GM18951 (cell line): ENCODE results near the gene TASL.
"Not testable (repeated sequence)": the region's sequence is repeated elsewhere in the genome, so short reads cannot be mapped to it uniquely, and the experiment has no call there.

Experiments used
- POLR2A ChIP-seq: IDR thresholded peaks from 4 replicates; pipeline ENCODE4 v1.6.1; 2011; ENCODE audit warnings: mild to moderate bottlenecking; ENCODE audit not compliant: insufficient read length, insufficient read depth; ENCODE audit errors: extremely low read depth
- in situ Hi-C: fragments of 300-500 bp; cut with MboI; formaldehyde crosslinking; loops from one replicate; pipeline ENCODE4 v1.12.0; 2022; ENCODE audit warnings: low sequenced_read_pairs, mixed read lengths, inconsistent platforms; ENCODE audit not compliant: unreplicated experiment

Gene TASL

DNA sequence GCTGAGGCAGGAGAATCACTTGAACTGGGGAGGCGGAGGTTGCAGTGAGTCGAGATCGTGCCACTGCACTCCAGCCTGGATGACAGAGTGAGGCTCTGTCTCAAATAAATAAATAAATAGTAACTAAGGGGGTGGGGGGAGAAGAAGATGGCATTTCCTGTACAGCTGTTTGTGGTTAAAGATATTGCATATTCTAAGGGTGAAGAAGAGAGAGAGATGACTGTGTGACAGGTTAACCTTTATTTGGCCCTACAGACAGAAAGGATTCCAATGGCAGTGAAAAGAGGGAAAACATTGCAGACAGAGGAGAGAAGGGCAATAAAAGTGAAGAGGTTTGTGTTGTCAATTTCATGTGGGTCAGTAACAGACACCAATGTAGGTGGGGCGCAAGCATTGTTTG lies 9.4 kb downstream of the TASL start:
- in situ Hi-C loops = no loop called here

DNA sequence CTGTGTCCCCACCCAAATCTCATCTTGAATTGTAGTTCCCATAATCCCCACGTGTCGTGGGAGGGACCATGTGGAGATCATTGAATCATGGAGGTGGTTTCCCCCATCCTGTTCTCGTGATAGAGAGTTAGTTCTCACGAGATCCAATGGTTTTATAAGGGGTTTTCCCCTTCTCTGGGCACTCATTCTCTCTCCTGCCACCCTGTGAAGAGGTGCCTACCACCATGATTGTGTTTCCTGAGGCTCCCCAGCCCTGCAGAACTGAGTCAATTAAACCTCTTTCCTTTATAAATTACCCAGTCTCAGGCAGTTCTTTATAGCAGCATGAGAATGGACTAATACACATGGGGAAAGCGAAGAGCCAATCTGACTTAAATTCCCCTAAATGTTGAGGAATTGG lies 14.5 kb downstream of the TASL start:
- in situ Hi-C loops = not testable (repeated sequence)

More for the DNA sequence above, 9.4 kb downstream of the TASL start:
- TF ChIP-seq POLR2A = no peak

- in situ Hi-C loops = no loop called here
- no peak for TF ChIP-seq POLR2A
Measured at GRCh38 chrX:30561191-30561590, 16.4 kb downstream of the TASL start.

GRCh38 chrX:30538271-30538670 lies 39.3 kb downstream of the TASL start:
- no peak for TF ChIP-seq POLR2A

GRCh38 chrX:30533835-30534234 lies 43.7 kb downstream of the TASL start:
- TF ChIP-seq POLR2A = no peak
- in situ Hi-C loops = no loop called here

More at GRCh38 chrX:30538271-30538670, 39.3 kb downstream of the TASL start:
- in situ Hi-C loops = no loop called here

- TF ChIP-seq POLR2A = no peak
- in situ Hi-C loops = no loop called here
Measured at GRCh38 chrX:30533266-30533665, 44.3 kb downstream of the TASL start.

GRCh38 chrX:30530606-30531005 lies 47.0 kb downstream of the TASL start:
- no peak for TF ChIP-seq POLR2A

DNA sequence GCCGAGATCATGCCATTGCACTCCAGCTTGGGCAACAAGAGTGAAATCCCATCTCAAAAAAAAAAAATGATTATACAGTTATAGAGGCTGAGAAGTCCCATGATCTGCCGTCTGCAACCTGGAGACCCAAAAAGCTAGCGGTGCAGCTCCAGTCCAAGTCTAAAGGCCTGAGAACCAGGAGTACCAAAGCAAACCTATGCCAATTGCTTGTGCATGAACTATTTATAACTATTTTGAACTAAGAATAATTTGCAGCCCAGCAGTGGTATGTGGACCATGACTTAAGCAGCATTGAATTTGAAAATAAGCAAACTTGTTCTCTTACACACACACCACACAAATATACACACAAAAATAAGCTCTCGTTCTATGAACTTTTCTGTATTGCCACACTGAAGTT lies 51.8 kb downstream of the TASL start:
- in situ Hi-C loops = no loop called here
- TF ChIP-seq POLR2A = no peak

More at GRCh38 chrX:30530606-30531005, 47.0 kb downstream of the TASL start:
- in situ Hi-C loops = no loop called here

- in situ Hi-C loops = loop anchor here (25.0 kb wide), 1 partner anchor 384 kb away; no protein-coding TSS in a partner anchor
- TF ChIP-seq POLR2A = no peak
Measured at GRCh38 chrX:30521440-30522182, 56.0 kb downstream of the TASL start.

DNA sequence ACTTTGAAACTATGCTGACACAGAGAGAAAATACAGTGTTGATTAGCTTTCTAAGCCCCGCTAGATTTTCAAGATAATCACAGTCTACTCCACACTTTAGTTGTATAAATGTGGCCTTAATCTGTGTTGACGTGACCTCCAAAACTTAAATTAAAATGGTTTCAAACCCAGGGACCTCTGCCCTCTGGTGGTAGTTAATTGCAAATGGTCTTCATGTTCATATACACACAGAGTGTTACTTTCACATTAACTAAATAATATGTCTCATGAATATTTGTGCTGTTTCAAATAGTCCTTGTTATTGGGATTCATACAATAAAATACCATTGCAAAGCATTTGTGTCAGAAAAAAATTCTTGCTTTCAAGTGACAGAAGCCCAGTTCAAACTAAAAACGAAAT lies 64.3 kb downstream of the TASL start:
- in situ Hi-C loops = loop anchor here (25.0 kb wide), 1 partner anchor 376 kb away; no protein-coding TSS in a partner anchor
- no peak for TF ChIP-seq POLR2A
